ENCODE data around the gene RLN3. TPM values are rescaled to one million over a fixed set of nuclear protein-coding genes. Genes with fewer than 3 reads are reported as not detected.

RLN3 gene
- total and polyA plus RNA-seq, 4 donors: not detected

DNA sequence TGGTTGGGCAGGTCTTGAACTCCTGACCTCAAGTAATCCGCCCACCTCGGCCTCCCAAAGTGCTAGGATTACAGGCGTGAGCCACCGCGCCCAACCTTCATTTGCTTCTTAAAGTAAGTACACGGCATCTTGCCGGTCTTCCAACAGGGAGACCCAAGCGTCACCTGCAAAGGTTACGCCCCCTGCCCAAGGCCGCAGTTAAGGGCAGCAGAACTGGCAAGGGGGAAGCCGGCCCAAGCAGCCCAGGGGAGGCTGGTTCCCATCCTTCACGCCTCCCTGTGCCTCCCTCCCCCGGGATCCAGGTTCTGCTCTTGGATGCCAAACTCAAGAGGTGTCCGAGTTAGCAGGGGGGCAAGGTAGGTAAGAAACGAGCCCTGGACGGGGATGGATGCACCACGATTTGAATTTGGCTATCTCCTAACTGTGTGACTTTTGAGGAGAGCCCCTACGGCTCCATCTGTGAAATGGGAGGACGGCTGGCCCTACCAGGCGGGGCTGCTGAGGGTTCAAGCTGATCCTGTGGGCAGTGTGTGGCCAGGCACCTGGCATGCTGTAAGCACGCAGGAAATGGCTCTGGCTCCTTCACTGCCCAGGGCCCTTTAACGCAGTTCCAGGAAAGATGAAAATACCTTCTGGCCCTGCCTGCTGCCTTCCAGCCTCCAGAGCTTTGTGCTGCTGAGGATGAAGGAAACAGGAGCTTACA lies 30.9 kb upstream of the RLN3 start:
- H3K4me1 ChIP-seq (ENCODE audit: control insufficient read depth in 4 of 4, insufficient read depth in 4 of 4, low read length in 3 of 4): peaks cover 0 to 6% (median 0%) of the 10 kb centered on the region in 4 donors
- H3K27ac ChIP-seq (ENCODE audit: low read depth in 1 of 2, low read length in 2 of 2): no peak overlapping the region
- DNase-seq (ENCODE audit: low spot score): no peak
- H3K4me3 ChIP-seq (ENCODE audit: low read depth in 1 of 3, low read length in 3 of 3): no peak overlapping the region
- no peak overlapping the region for H3K9ac ChIP-seq (ENCODE audit: low read depth in 1 of 2, low read length in 2 of 2)
- H3K36me3 ChIP-seq (ENCODE audit: control insufficient read depth in 4 of 4, insufficient read depth in 3 of 4, low read depth in 1 of 4, low read length in 3 of 4): peaks cover 0 to 14% (median 8%) of the 10 kb centered on the region in 4 donors
- H3K9me3 ChIP-seq (ENCODE audit: control insufficient read depth in 4 of 4, low read length in 3 of 4): peaks cover 0 to 3% (median 1%) of the 10 kb centered on the region in 4 donors
- no peak for TF ChIP-seq FOXA1 (IDR thresholded peaks at IDR 0.05)
- 95% methylated on average over 22 of the region's 22 CpGs for WGBS
- no peaks in the 10 kb centered on the region for H3K27me3 ChIP-seq (ENCODE audit: control insufficient read depth in 4 of 4, insufficient read depth in 4 of 4, low read length in 3 of 4)

DNA sequence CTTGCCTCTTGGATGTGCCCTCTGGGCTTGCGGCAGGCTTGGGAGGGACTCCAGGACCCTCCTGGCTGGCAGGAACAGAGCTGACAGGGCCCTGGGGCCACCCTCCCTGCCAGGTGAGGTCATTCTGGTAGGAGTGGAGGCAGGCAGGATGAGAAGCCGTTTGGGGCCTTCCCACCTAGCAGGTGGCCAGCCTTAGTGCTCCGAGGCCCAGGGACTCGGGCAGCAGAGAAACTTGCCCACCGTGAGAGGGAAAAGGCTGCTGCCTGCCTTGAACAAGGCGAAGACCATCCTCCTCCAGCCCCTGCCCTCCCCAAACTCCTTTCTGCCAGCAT lies 30.4 kb upstream of the RLN3 start:
- H3K9me3 ChIP-seq (ENCODE audit: control insufficient read depth in 4 of 4, low read length in 3 of 4): peaks cover 0 to 3% (median 1%) of the 10 kb centered on the region in 4 donors
- peaks cover 0 to 9% (median 6%) of the 10 kb centered on the region in 4 donors for H3K36me3 ChIP-seq (ENCODE audit: control insufficient read depth in 4 of 4, insufficient read depth in 3 of 4, low read depth in 1 of 4, low read length in 3 of 4)
- H3K27me3 ChIP-seq (ENCODE audit: control insufficient read depth in 4 of 4, insufficient read depth in 4 of 4, low read length in 3 of 4): no peaks in the 10 kb centered on the region
- TF ChIP-seq JUND (IDR thresholded peaks at IDR 0.05) (no peak), SP1 (IDR thresholded peaks at IDR 0.05) (no peak), FOXA2 (IDR thresholded peaks at IDR 0.05) (no peak), NR2F2 (IDR thresholded peaks at IDR 0.05) (no peak), RXRA (IDR thresholded peaks at IDR 0.05) (no peak)
- TF ChIP-seq, protein P1, sequence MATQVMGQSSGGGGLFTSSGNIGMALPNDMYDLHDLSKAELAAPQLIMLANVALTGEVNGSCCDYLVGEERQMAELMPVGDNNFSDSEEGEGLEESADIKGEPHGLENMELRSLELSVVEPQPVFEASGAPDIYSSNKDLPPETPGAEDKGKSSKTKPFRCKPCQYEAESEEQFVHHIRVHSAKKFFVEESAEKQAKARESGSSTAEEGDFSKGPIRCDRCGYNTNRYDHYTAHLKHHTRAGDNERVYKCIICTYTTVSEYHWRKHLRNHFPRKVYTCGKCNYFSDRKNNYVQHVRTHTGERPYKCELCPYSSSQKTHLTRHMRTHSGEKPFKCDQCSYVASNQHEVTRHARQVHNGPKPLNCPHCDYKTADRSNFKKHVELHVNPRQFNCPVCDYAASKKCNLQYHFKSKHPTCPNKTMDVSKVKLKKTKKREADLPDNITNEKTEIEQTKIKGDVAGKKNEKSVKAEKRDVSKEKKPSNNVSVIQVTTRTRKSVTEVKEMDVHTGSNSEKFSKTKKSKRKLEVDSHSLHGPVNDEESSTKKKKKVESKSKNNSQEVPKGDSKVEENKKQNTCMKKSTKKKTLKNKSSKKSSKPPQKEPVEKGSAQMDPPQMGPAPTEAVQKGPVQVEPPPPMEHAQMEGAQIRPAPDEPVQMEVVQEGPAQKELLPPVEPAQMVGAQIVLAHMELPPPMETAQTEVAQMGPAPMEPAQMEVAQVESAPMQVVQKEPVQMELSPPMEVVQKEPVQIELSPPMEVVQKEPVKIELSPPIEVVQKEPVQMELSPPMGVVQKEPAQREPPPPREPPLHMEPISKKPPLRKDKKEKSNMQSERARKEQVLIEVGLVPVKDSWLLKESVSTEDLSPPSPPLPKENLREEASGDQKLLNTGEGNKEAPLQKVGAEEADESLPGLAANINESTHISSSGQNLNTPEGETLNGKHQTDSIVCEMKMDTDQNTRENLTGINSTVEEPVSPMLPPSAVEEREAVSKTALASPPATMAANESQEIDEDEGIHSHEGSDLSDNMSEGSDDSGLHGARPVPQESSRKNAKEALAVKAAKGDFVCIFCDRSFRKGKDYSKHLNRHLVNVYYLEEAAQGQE (IDR thresholded peaks at IDR 0.05): no peak
- TF ChIP-seq, protein P2, sequence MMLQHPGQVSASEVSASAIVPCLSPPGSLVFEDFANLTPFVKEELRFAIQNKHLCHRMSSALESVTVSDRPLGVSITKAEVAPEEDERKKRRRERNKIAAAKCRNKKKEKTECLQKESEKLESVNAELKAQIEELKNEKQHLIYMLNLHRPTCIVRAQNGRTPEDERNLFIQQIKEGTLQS (IDR thresholded peaks at IDR 0.05): no peak
- TF ChIP-seq, protein P3, sequence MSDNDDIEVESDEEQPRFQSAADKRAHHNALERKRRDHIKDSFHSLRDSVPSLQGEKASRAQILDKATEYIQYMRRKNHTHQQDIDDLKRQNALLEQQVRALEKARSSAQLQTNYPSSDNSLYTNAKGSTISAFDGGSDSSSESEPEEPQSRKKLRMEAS (IDR thresholded peaks at IDR 0.05): no peak
- no peak overlapping the region for H3K4me3 ChIP-seq (ENCODE audit: low read depth in 1 of 3, low read length in 3 of 3)
- DNase-seq (ENCODE audit: low spot score): no peak
- peaks cover 0 to 6% (median 0%) of the 10 kb centered on the region in 4 donors for H3K4me1 ChIP-seq (ENCODE audit: control insufficient read depth in 4 of 4, insufficient read depth in 4 of 4, low read length in 3 of 4)
- H3K9ac ChIP-seq (ENCODE audit: low read depth in 1 of 2, low read length in 2 of 2): no peak overlapping the region
- no peak overlapping the region for H3K27ac ChIP-seq (ENCODE audit: low read depth in 1 of 2, low read length in 2 of 2)
- 93% methylated on average over 6 of the region's 6 CpGs for WGBS

DNA sequence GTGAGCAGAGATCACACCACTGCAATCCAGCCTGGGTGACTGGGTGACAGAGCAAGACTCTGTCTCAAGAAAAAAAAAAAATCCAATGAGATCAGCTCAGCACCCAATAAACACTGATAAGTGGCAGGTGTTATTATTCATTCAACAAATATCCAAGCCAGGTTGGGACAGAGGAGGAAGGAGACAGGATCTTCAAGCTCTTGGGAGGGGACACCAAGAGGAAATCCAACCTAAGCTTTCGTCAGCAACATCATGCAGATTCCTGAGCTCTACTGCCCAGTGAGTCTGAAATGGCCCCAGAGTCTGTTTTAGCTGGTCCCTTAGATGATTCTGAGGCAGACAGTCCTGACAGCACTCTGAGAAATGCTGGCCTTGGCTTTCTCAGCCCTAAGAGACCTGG lies 29.5 kb upstream of the RLN3 start:
- no peak for DNase-seq (ENCODE audit: low spot score)
- peaks cover 0 to 3% (median 1%) of the 10 kb centered on the region in 4 donors for H3K9me3 ChIP-seq (ENCODE audit: control insufficient read depth in 4 of 4, low read length in 3 of 4)
- H3K9ac ChIP-seq (ENCODE audit: low read depth in 1 of 2, low read length in 2 of 2): no peak overlapping the region
- H3K4me3 ChIP-seq (ENCODE audit: low read depth in 1 of 3, low read length in 3 of 3): no peak overlapping the region
- H3K27ac ChIP-seq (ENCODE audit: low read depth in 1 of 2, low read length in 2 of 2): no peak overlapping the region
- H3K27me3 ChIP-seq (ENCODE audit: control insufficient read depth in 4 of 4, insufficient read depth in 4 of 4, low read length in 3 of 4): no peaks in the 10 kb centered on the region
- H3K36me3 ChIP-seq (ENCODE audit: control insufficient read depth in 4 of 4, insufficient read depth in 3 of 4, low read depth in 1 of 4, low read length in 3 of 4): peaks cover 0 to 6% (median 3%) of the 10 kb centered on the region in 4 donors
- 94% methylated on average over 1 of the region's 1 CpG for WGBS
- H3K4me1 ChIP-seq (ENCODE audit: control insufficient read depth in 4 of 4, insufficient read depth in 4 of 4, low read length in 3 of 4): peaks cover 0 to 8% (median 2%) of the 10 kb centered on the region in 4 donors
- TF ChIP-seq JUND (IDR thresholded peaks at IDR 0.05) (no peak), NR2F2 (IDR thresholded peaks at IDR 0.05) (no peak), RAD21 (IDR thresholded peaks at IDR 0.05) (no peak), TAF1 (conservative IDR thresholded peaks at IDR 0.05) (no peak), YY1 (IDR thresholded peaks at IDR 0.05) (no peak), SP1 (IDR thresholded peaks at IDR 0.05) (no peak), HNF4G (IDR thresholded peaks at IDR 0.05) (no peak), EGR1 (IDR thresholded peaks at IDR 0.05; ENCODE audit: low read depth in 2 of 2) (no peak), HNF4A (conservative IDR thresholded peaks at IDR 0.05) (no peak), RXRA (IDR thresholded peaks at IDR 0.05) (no peak), FOXA2 (IDR thresholded peaks at IDR 0.05) (no peak), GABPA (IDR thresholded peaks at IDR 0.05 in 1 of 2, conservative IDR thresholded peaks at IDR 0.05 in 1 of 2) (no peak)
- TF ChIP-seq, protein P4, sequence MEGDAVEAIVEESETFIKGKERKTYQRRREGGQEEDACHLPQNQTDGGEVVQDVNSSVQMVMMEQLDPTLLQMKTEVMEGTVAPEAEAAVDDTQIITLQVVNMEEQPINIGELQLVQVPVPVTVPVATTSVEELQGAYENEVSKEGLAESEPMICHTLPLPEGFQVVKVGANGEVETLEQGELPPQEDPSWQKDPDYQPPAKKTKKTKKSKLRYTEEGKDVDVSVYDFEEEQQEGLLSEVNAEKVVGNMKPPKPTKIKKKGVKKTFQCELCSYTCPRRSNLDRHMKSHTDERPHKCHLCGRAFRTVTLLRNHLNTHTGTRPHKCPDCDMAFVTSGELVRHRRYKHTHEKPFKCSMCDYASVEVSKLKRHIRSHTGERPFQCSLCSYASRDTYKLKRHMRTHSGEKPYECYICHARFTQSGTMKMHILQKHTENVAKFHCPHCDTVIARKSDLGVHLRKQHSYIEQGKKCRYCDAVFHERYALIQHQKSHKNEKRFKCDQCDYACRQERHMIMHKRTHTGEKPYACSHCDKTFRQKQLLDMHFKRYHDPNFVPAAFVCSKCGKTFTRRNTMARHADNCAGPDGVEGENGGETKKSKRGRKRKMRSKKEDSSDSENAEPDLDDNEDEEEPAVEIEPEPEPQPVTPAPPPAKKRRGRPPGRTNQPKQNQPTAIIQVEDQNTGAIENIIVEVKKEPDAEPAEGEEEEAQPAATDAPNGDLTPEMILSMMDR (IDR thresholded peaks at IDR 0.05; ENCODE audit: low read depth, low read length, missing input control): no peak
- TF ChIP-seq, protein P2 (IDR thresholded peaks at IDR 0.05): no peak
- TF ChIP-seq, protein P3 (IDR thresholded peaks at IDR 0.05): no peak
- TF ChIP-seq, protein P1 (IDR thresholded peaks at IDR 0.05): no peak

All from liver (tissue), 9 donors.